HepG2 (cell line): ENCODE data around the gene EIF4A3. TPM values are rescaled to one million over a fixed set of nuclear protein-coding genes. Genes with fewer than 3 reads are reported as not detected.

ENCODE experiments used
- AGO1 ChIP-seq: fragments of 200-400 bp; formaldehyde crosslinking; IDR thresholded peaks from 2 replicates; pipeline ENCODE4 v1.6.1; 2017; ENCODE audit warnings: mild to moderate bottlenecking, low read depth, low read length, moderate library complexity; ENCODE audit not compliant: poor library complexity, severe bottlenecking
- CCAR2 ChIP-seq: fragments of 200-400 bp; formaldehyde crosslinking; optimal IDR thresholded peaks from 2 replicates; pipeline ENCODE3; 2018; ENCODE audit warnings: low read depth, mild to moderate bottlenecking, low read length, moderate library complexity
- CCDC6 ChIP-seq: sonication (generic); formaldehyde crosslinking; IDR thresholded peaks from 2 replicates; pipeline ENCODE4 v1.8.1; 2022; ENCODE audit warnings: mild to moderate bottlenecking, missing genetic modification reagents, moderate library complexity
- IRF2 ChIP-seq: IDR thresholded peaks from 2 replicates; pipeline ENCODE4 v1.6.1; 2018; ENCODE audit warnings: missing genetic modification reagents, missing compliant biosample characterization
- NFATC3 ChIP-seq: sonication (generic); formaldehyde crosslinking; IDR thresholded peaks from 2 replicates; pipeline ENCODE4 v1.5.1; 2020; ENCODE audit warnings: mild to moderate bottlenecking, missing genetic modification reagents
- NFKBIZ ChIP-seq: IDR thresholded peaks from 2 replicates; pipeline ENCODE4 v1.6.1; 2018; ENCODE audit warnings: missing genetic modification reagents, missing compliant biosample characterization
- NR2F6 ChIP-seq, 2 experiments: IDR thresholded peaks; 2 replicates each; pipeline ENCODE4 v1.6.1; 2016; ENCODE audit warnings: antibody characterized with exemption in 1 of 2, mild to moderate bottlenecking in 1 of 2
- SMARCC2 ChIP-seq: fragments of 450-650 bp; IDR thresholded peaks from 2 replicates; pipeline ENCODE4 v1.6.1; 2017; ENCODE audit warnings: antibody characterized with exemption, mild to moderate bottlenecking
- SOX5 ChIP-seq: IDR thresholded peaks from 2 replicates; pipeline ENCODE4 v1.6.1; 2016; ENCODE audit warnings: borderline replicate concordance
- SP2 ChIP-seq: sonication (generic); formaldehyde crosslinking; IDR thresholded peaks from 2 replicates; pipeline ENCODE4 v1.5.1; 2020; ENCODE audit warnings: mild to moderate bottlenecking, missing genetic modification reagents
- TAF1 ChIP-seq: sonication (generic); formaldehyde crosslinking; IDR thresholded peaks from 2 replicates; pipeline ENCODE4 v1.4.0; 2020; ENCODE audit warnings: missing genetic modification reagents
- XRCC5 ChIP-seq: fragments of 200-400 bp; formaldehyde crosslinking; optimal IDR thresholded peaks from 2 replicates; pipeline ENCODE3; 2017; ENCODE audit warnings: mild to moderate bottlenecking, low read length
- ZBTB40 ChIP-seq, 2 experiments: fragments of 450-650 bp in 1 of 2; sonication (generic) in 1 of 2; formaldehyde crosslinking in 1 of 2; IDR thresholded peaks; 2 replicates each; pipeline versions ENCODE4 v1.6.1 to v1.8.0; 2016 to 2022; ENCODE audit warnings: antibody characterized with exemption in 1 of 2, mild to moderate bottlenecking in 1 of 2, missing genetic modification reagents in 1 of 2
- ZFP36 ChIP-seq: fragments of 150-350 bp; IDR thresholded peaks from 2 replicates; pipeline ENCODE4 v1.6.1; 2018; ENCODE audit warnings: borderline replicate concordance, low read length, low read depth; ENCODE audit not compliant: partially characterized antibody
- ZNF12 ChIP-seq: sonication (generic); formaldehyde crosslinking; IDR thresholded peaks from 2 replicates; pipeline ENCODE4 v1.5.0; 2020; ENCODE audit warnings: missing genetic modification reagents
- ZNF619 ChIP-seq: sonication (generic); formaldehyde crosslinking; IDR thresholded peaks from 2 replicates; pipeline ENCODE4 v1.4.0; 2020; ENCODE audit warnings: mild to moderate bottlenecking, missing genetic modification reagents
- polyA plus RNA-seq, 8 experiments: library from polyadenylated mRNA; depleted of rRNA in 3 of 8; stranded (reverse) in 7 of 8; unstranded in 1 of 8; fragments of >200 nt; fragmentation: Illumina TruSeq in 4 of 8; extraction: Trizol in 4 of 8; gene quantifications; 2 replicates each; pipeline versions ENCODE4 v1.2.1 to v1.2.3, GENCODE V29; 2011 to 2016; ENCODE audit warnings: low read depth in 4 of 8, missing spikeins in 1 of 8, mixed read lengths in 1 of 8; ENCODE audit not compliant: insufficient read depth in 1 of 8
- total RNA-seq, 5 experiments: library from RNA; depleted of rRNA; stranded (reverse); fragments of >200 nt; fragmentation: Illumina TruSeq; extraction: Trizol; gene quantifications; 2 replicates each; pipeline ENCODE4 v1.2.3, GENCODE V29; 2016; ENCODE audit warnings: low read depth in 1 of 5
- TF ChIP-seq, protein P1 (sequence below): sonication (generic); formaldehyde crosslinking; IDR thresholded peaks from 2 replicates; pipeline ENCODE4 v1.4.0; 2020; ENCODE audit warnings: missing genetic modification reagents, borderline replicate concordance

The EIF4A3 gene
- total and polyA plus RNA-seq, 2 of the 13 experiments (the other 11 are each of a cell fraction or from before 2014, with no cell fraction given): 145 to 187 TPM

GRCh38 chr17:80147035-80147822 is at the start of gene EIF4A3 (continued):
- TF ChIP-seq CCAR2 (no peak), ZBTB40 (IDR thresholded peaks at IDR 0.05) (no peak), ZBTB40 (CRISPR knock-in tag; IDR thresholded peaks at IDR 0.05) (peak; percentile 65; the same call in 1 of the 2 replicates), CCDC6 (peak; percentile 100), SOX5 (CRISPR knock-in tag) (peak; percentile 78), NFKBIZ (CRISPR knock-in tag) (peak; percentile 91), ZNF12 (no peak), SMARCC2 (no peak), XRCC5 (peak; percentile 51), SP2 (CRISPR knock-in tag) (no peak), TAF1 (CRISPR knock-in tag) (peak; percentile 91), ZFP36 (no peak), ZNF619 (CRISPR knock-in tag) (peak; percentile 86), NR2F6 (IDR thresholded peaks at IDR 0.05) (no peak), NR2F6 (CRISPR knock-in tag; IDR thresholded peaks at IDR 0.05) (peak; percentile 78), AGO1 (no peak), NFATC3 (no peak), IRF2 (CRISPR knock-in tag) (peak; percentile 87)
- TF ChIP-seq, protein P1, sequence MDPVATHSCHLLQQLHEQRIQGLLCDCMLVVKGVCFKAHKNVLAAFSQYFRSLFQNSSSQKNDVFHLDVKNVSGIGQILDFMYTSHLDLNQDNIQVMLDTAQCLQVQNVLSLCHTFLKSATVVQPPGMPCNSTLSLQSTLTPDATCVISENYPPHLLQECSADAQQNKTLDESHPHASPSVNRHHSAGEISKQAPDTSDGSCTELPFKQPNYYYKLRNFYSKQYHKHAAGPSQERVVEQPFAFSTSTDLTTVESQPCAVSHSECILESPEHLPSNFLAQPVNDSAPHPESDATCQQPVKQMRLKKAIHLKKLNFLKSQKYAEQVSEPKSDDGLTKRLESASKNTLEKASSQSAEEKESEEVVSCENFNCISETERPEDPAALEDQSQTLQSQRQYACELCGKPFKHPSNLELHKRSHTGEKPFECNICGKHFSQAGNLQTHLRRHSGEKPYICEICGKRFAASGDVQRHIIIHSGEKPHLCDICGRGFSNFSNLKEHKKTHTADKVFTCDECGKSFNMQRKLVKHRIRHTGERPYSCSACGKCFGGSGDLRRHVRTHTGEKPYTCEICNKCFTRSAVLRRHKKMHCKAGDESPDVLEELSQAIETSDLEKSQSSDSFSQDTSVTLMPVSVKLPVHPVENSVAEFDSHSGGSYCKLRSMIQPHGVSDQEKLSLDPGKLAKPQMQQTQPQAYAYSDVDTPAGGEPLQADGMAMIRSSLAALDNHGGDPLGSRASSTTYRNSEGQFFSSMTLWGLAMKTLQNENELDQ (CRISPR knock-in tag): no peak
